Measurements from ENCODE around the gene SMC1A. TPM values are rescaled to one million over a fixed set of nuclear protein-coding genes. Genes with fewer than 3 reads are reported as not detected.
A peak's percentile ranks its signal among the peaks of the same experiment; 100 is the strongest.
"Not testable (repeated sequence)": the region's sequence is repeated elsewhere in the genome, so short reads cannot be mapped to it uniquely, and the experiment has no call there.

Gene SMC1A
- total RNA-seq, 2 donors from 2014 or later: 77.6 to 124 TPM

GRCh38 chrX:53438174-53438831 lies 15.8 kb upstream of the SMC1A start:
- H3K4me1 Mint-ChIP-seq: peaks cover 10% of the 10 kb centered on the region
- H3K36me3 Mint-ChIP-seq (ENCODE audit: low read depth): peaks cover 6% of the 10 kb centered on the region
- H3K9me3 Mint-ChIP-seq: no peaks in the 10 kb centered on the region
- H3K27me3 Mint-ChIP-seq: no peaks in the 10 kb centered on the region
- H3K4me3 Mint-ChIP-seq: peak overlapping the region; percentile 0
- ATAC-seq (replicated peaks): no peak
- H3K27ac Mint-ChIP-seq: no peak overlapping the region

GRCh38 chrX:53437206-53437605 lies 14.8 kb upstream of the SMC1A start:
- no peak overlapping the region for H3K27ac Mint-ChIP-seq
- peaks cover 10% of the 10 kb centered on the region for H3K4me1 Mint-ChIP-seq

GRCh38 chrX:53435997-53436396 lies 13.5 kb upstream of the SMC1A start:
- Mint-ChIP-seq H3K9me3 (no peaks in the 10 kb centered on the region), H3K4me1 (peaks cover 10% of the 10 kb centered on the region), H3K27me3 (no peaks in the 10 kb centered on the region), H3K4me3 (no peak overlapping the region), H3K36me3 (ENCODE audit: low read depth) (peaks cover 19% of the 10 kb centered on the region), H3K27ac (no peak overlapping the region)
- peak; percentile 52 for ATAC-seq (replicated peaks)

More at GRCh38 chrX:53437206-53437605, 14.8 kb upstream of the SMC1A start:
- Mint-ChIP-seq H3K4me3 (peak overlapping the region; percentile 26), H3K27me3 (no peaks in the 10 kb centered on the region), H3K9me3 (no peaks in the 10 kb centered on the region), H3K36me3 (ENCODE audit: low read depth) (peaks cover 11% of the 10 kb centered on the region)
- no peak for ATAC-seq (replicated peaks)

DNA sequence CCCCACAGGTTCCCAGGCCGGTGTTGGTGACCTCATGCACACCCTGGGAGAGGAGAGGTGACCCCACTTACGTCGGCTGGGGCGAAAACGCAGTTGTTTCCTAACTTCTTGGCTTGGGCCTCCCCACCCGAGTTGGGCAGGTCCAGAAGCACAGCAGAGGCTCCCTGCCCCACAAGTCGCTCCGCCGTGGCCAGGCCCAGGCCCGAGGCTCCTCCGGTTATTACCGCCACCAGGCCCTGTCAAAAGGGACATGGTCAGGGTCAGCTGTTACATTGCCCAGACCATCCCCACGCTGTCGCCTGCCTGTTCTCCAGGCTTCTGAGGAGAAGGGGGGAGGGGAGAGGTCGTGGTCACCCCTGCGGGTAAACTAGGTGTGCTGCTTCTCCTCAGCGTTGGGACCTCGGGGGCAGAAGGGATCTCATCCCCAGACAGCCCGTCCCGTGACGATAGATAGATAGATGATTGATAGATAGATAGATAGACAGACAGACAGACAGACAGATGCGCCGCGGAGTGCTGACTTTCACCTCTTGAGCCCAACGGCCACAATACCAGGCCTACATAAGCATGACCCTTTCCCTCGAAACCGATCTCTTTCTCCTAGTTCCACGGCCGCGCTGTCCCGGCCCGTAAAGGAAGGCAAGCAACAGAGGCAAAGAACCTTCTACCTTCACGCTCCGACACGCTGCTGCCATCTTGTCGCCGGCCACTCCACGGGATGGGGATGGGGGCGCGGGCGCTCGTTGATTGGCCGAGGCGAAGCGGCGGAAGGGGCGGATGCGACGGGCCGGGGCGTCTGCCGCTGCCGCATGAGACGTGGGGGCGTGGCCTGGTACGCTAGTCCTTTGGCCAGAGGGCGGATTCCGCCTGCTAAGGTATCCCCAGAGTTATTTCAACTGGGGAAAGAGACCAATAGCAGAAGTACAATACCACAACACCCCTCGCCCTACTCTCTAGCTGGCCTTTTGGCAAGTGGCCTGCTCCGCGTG lies 11.5 kb upstream of the SMC1A start, which contains the start of gene HSD17B10:
TSS of gene HSD17B10 (minus strand) at position 720 of the 989 bp plus-strand sequence. CDS start at position 695, 25 bp downstream.
- H3K27me3 Mint-ChIP-seq: no peaks in the 10 kb centered on the region
- no peaks in the 10 kb centered on the region for H3K9me3 Mint-ChIP-seq
- peak; percentile 99 for ATAC-seq (replicated peaks)
- H3K27ac Mint-ChIP-seq: peak within 1 kb of the TSS; percentile 90
- H3K36me3 Mint-ChIP-seq (ENCODE audit: low read depth): peaks cover 37% of the 10 kb centered on the region
- peak within 1 kb of the TSS; percentile 92 for H3K4me3 Mint-ChIP-seq
- peaks cover 10% of the 10 kb centered on the region for H3K4me1 Mint-ChIP-seq

GRCh38 chrX:53430231-53430630 lies 7.8 kb upstream of the SMC1A start:
- no peaks in the 10 kb centered on the region for H3K9me3 Mint-ChIP-seq
- H3K27ac Mint-ChIP-seq: no peak overlapping the region
- H3K4me1 Mint-ChIP-seq: peaks cover 4% of the 10 kb centered on the region
- H3K36me3 Mint-ChIP-seq (ENCODE audit: low read depth): peaks cover 37% of the 10 kb centered on the region
- H3K27me3 Mint-ChIP-seq: no peaks in the 10 kb centered on the region
- H3K4me3 Mint-ChIP-seq: no peak overlapping the region
- no peak for ATAC-seq (replicated peaks)

- no peaks in the 10 kb centered on the region for H3K9me3 Mint-ChIP-seq
- no peak for ATAC-seq (replicated peaks)
- H3K4me1 Mint-ChIP-seq: peaks cover 3% of the 10 kb centered on the region
- no peaks in the 10 kb centered on the region for H3K27me3 Mint-ChIP-seq
- no peak overlapping the region for H3K27ac Mint-ChIP-seq
- peaks cover 37% of the 10 kb centered on the region for H3K36me3 Mint-ChIP-seq (ENCODE audit: low read depth)
- no peak overlapping the region for H3K4me3 Mint-ChIP-seq
These were observed 7.3 kb upstream of the SMC1A start for GRCh38 chrX:53429755-53430154.

- Mint-ChIP-seq H3K27ac (peak within 1 kb of the TSS; percentile 100), H3K4me3 (peak within 1 kb of the TSS; percentile 90), H3K9me3 (no peaks in the 10 kb centered on the region), H3K27me3 (no peaks in the 10 kb centered on the region), H3K4me1 (peaks cover 14% of the 10 kb centered on the region), H3K36me3 (ENCODE audit: low read depth) (peaks cover 24% of the 10 kb centered on the region)
- no peak for ATAC-seq (replicated peaks)
These were observed 430 bp upstream of the SMC1A start, which contains the start of gene RIBC1 for GRCh38 chrX:53422861-53423306. Gene RIBC1 (plus strand): TSS chrX:53422873. CDS start chrX:53426277, 3,404 bp downstream.

DNA sequence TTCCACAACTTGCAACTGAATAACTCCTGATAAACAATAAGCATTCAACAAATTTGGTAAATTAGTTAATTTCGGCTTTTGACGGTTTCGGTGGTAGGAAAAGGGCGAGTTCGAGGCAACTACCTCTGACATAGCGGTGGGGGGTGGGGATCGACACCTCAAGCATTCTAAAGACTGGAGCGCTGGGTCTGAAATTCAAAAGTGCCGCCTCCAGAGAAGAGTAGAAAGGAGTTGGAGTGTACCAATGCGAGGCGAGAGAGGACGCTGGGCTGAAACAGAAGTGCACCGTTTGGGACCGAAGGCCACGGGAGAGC lies 725 bp downstream of the SMC1A start:
- Mint-ChIP-seq H3K36me3 (ENCODE audit: low read depth) (peaks cover 35% of the 10 kb centered on the region), H3K27ac (peak overlapping the region; percentile 100), H3K9me3 (no peaks in the 10 kb centered on the region), H3K4me1 (peaks cover 14% of the 10 kb centered on the region), H3K4me3 (peak overlapping the region; percentile 90), H3K27me3 (no peaks in the 10 kb centered on the region)
- peak; percentile 25 for ATAC-seq (replicated peaks)

- H3K36me3 Mint-ChIP-seq (ENCODE audit: low read depth): peaks cover 35% of the 10 kb centered on the region
- ATAC-seq (replicated peaks): no peak
- peak overlapping the region; percentile 100 for H3K27ac Mint-ChIP-seq
- H3K4me3 Mint-ChIP-seq: peak overlapping the region; percentile 90
- no peaks in the 10 kb centered on the region for H3K9me3 Mint-ChIP-seq
- H3K4me1 Mint-ChIP-seq: peaks cover 14% of the 10 kb centered on the region
- H3K27me3 Mint-ChIP-seq: no peaks in the 10 kb centered on the region
These were observed 1.3 kb downstream of the SMC1A start for GRCh38 chrX:53421125-53421524.

DNA sequence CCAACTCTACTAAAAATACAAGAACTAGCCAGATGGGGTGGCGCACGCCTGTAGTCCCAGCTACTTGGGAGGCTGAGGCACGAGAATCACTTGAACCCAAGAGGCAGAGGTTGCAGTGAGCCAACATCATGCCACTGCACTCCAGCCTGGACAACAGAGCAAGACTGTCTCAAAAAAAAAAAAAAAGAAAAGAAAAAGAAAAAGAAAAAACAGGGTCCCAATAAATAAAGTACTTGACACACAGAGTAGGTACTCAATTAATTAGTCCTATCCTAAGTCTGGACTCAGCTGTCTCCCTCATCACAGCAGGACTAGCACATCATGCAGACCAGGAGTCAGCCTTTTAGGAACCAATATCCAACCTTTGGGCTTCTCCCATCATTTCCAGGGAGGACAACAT lies 2.1 kb downstream of the SMC1A start:
- H3K27me3 Mint-ChIP-seq; H3K9me3 Mint-ChIP-seq; ATAC-seq (replicated peaks): not testable (repeated sequence)
- peak overlapping the region; percentile 90 for H3K4me3 Mint-ChIP-seq
- peaks cover 36% of the 10 kb centered on the region for H3K36me3 Mint-ChIP-seq (ENCODE audit: low read depth)
- peak overlapping the region; percentile 100 for H3K27ac Mint-ChIP-seq
- H3K4me1 Mint-ChIP-seq: peaks cover 14% of the 10 kb centered on the region

DNA sequence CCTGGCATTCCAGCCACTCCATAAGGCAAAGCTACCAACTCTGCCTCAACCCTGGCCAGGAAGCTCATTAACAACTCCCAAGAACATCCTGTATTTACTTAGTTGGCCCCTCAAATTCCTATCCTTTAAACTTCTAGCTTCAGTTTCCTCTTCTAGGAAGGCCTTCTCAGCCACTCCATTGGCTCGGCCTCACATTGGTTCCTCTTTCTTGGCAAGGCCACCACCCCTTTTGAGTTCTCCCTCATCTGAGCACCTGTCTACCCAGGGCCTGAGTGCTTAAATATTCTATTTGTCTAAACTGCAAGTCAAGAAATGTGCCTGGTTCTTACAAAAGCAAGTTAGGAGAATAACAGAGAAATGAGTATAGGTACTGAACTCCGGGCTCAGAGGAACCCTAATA lies 10.0 kb downstream of the SMC1A start:
- no peak overlapping the region for H3K4me3 Mint-ChIP-seq
- no peaks in the 10 kb centered on the region for H3K9me3 Mint-ChIP-seq
- H3K27me3 Mint-ChIP-seq: no peaks in the 10 kb centered on the region
- peaks cover 85% of the 10 kb centered on the region for H3K36me3 Mint-ChIP-seq (ENCODE audit: low read depth)
- ATAC-seq (replicated peaks): no peak
- H3K4me1 Mint-ChIP-seq: no peaks in the 10 kb centered on the region
- H3K27ac Mint-ChIP-seq: no peak overlapping the region

DNA sequence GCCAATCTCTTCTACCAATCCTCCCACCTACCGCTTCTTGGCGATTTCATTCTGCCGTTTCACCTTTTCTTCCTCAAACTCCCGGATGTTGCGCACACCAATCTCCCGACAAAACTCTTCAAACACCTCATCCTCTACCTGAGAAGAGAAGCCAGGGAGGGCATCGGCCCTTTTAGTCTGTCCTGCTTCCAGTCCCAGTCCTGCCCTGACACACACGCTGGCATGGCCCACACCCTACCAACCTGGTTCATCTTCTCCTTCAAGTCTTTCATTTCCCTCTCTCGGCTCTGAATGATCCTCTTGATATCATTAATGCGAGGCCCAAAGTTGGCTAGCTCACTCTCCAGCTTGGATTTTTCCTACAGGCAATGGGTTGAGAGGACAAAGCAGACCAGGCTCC lies 18.9 kb downstream of the SMC1A start:
- Mint-ChIP-seq H3K4me1 (no peaks in the 10 kb centered on the region), H3K27ac (peak overlapping the region; percentile 52), H3K9me3 (no peaks in the 10 kb centered on the region), H3K27me3 (no peaks in the 10 kb centered on the region), H3K4me3 (no peak overlapping the region), H3K36me3 (ENCODE audit: low read depth) (peaks cover 87% of the 10 kb centered on the region)
- ATAC-seq (replicated peaks): no peak

DNA sequence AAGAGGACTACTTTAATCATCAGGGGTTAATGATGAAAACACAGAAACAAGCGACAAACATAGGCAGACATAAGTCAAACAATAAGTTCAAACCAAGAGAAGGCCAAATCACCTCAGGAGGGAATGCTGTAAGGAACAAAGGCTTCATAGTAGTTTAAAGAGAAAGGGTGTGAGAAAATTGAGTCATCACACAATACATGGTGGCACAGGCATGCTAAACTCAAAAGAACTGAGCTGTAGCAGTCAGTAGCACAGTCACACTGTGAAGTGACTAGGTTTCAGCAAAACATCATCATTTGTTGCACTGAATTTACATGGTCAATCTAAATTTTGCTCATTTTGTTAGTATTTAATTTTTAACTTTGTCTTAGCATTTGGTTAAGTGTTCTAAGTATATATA lies 24.2 kb downstream of the SMC1A start:
- no peaks in the 10 kb centered on the region for H3K4me1 Mint-ChIP-seq
- H3K36me3 Mint-ChIP-seq (ENCODE audit: low read depth): peaks cover 93% of the 10 kb centered on the region
- no peaks in the 10 kb centered on the region for H3K9me3 Mint-ChIP-seq
- ATAC-seq (replicated peaks): peak; percentile 35
- no peak overlapping the region for H3K4me3 Mint-ChIP-seq
- H3K27me3 Mint-ChIP-seq: no peaks in the 10 kb centered on the region
- H3K27ac Mint-ChIP-seq: no peak overlapping the region

DNA sequence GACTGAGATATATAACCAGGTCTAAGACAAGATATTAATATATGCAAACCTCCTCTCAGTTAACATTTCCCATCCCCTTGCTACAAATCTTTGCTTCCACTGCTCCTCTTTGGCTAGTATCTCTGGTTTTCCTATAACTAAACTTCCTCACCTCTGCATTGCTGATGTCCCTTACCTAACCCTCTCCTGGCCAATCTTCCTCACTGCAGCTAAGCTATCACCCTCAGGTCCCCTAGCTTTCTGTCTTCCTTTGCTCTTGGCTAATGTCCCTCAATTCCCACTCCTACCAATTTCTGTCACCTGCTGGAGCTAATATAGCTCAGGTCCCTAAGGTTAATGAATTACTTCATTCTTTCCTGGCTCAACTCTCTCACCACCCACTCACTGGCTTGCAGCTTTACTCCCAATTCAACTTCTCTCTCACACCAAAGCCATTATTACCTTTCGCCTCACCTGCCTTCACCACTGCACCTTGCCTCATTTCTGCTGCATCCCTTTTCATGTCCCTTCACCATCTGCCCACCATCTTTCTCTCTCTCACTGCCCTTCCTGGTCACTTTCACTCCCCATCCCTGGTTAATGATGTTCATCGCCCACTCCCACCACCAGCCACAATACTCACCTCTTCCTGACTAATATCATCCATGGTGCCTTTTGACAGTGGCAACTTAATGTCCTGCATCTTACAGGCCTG lies 26.7 kb downstream of the SMC1A start:
- H3K36me3 Mint-ChIP-seq (ENCODE audit: low read depth): peaks cover 81% of the 10 kb centered on the region
- no peak overlapping the region for H3K4me3 Mint-ChIP-seq
- ATAC-seq (replicated peaks): no peak
- H3K27me3 Mint-ChIP-seq: no peaks in the 10 kb centered on the region
- peak overlapping the region; percentile 36 for H3K27ac Mint-ChIP-seq
- no peaks in the 10 kb centered on the region for H3K4me1 Mint-ChIP-seq
- no peaks in the 10 kb centered on the region for H3K9me3 Mint-ChIP-seq
